HEK293T (cell line): ENCODE results near the gene MTX1.

Experiments
- BHLHE40 ChIP-seq: fragments of 450-650 bp; IDR thresholded peaks from 2 replicates; pipeline ENCODE4 v1.6.1; 2016; ENCODE audit warnings: mild to moderate bottlenecking, moderate library complexity, borderline replicate concordance
- ELF4 ChIP-seq: fragments of 450-650 bp; IDR thresholded peaks from 2 replicates; pipeline ENCODE4 v1.6.1; 2017; ENCODE audit warnings: antibody characterized with exemption
- FOXK2 ChIP-seq: fragments of 450-650 bp; IDR thresholded peaks from 2 replicates; pipeline ENCODE4 v1.6.1; 2016; ENCODE audit warnings: mild to moderate bottlenecking
- HDGF ChIP-seq: fragments of 450-650 bp; IDR thresholded peaks from 2 replicates; pipeline ENCODE4 v1.6.1; 2017; ENCODE audit warnings: antibody characterized with exemption, borderline replicate concordance
- LEF1 ChIP-seq: fragments of 450-650 bp; IDR thresholded peaks from 2 replicates; pipeline ENCODE4 v1.6.1; 2017; ENCODE audit warnings: mild to moderate bottlenecking, borderline replicate concordance
- SP1 ChIP-seq: fragments of 450-650 bp; IDR thresholded peaks from 2 replicates; pipeline ENCODE4 v1.6.1; 2017
- SUZ12 ChIP-seq: fragments of 450-650 bp; IDR thresholded peaks from 2 replicates; pipeline ENCODE4 v1.6.1; 2016; ENCODE audit warnings: mild to moderate bottlenecking
- TARDBP ChIP-seq: fragments of 450-650 bp; IDR thresholded peaks from 2 replicates; pipeline ENCODE4 v1.6.1; 2016
- TF ChIP-seq, protein P1 (sequence below): fragments of 450-650 bp; IDR thresholded peaks from 2 replicates; pipeline ENCODE4 v1.6.1; 2016

DNA sequence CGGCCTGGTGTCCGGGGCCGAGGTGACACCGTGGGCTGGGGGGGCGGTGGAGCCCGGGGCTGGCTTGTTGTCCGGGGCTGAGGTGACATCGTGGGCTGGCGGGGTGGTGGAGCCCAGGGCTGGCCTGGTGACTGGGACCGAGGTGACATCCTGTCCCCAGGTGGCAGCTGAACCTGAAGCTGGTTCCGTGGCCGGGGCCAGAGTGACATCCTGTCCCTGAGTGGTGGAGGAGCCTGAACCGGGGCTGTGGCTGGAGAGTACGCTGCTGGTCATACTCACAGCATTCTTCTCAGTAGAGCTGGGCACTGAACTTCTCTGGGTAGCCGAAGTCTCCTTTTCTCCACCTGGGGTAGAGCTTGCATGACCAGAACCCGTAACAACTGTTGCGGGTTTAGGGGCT, 16.6 kb upstream of the MTX1 start:
- TF ChIP-seq SP1: no peak
- TF ChIP-seq ELF4: no peak
- TF ChIP-seq BHLHE40: no peak
- TF ChIP-seq HDGF: no peak
- TF ChIP-seq LEF1: no peak
- TF ChIP-seq FOXK2: no peak
- TF ChIP-seq SUZ12: no peak
- TF ChIP-seq, protein P1, sequence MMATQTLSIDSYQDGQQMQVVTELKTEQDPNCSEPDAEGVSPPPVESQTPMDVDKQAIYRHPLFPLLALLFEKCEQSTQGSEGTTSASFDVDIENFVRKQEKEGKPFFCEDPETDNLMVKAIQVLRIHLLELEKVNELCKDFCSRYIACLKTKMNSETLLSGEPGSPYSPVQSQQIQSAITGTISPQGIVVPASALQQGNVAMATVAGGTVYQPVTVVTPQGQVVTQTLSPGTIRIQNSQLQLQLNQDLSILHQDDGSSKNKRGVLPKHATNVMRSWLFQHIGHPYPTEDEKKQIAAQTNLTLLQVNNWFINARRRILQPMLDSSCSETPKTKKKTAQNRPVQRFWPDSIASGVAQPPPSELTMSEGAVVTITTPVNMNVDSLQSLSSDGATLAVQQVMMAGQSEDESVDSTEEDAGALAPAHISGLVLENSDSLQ: no peak
- TF ChIP-seq TARDBP: no peak
